ENCODE results near the gene LRP4. TPM values are rescaled to one million over a fixed set of nuclear protein-coding genes. Genes with fewer than 3 reads are reported as not detected.

The LRP4 gene
- total and polyA plus RNA-seq, 2 donors (not counting 3 experiments of a cell fraction or from before 2014, with no cell fraction given) = 0.86 to 2.0 TPM

GRCh38 chr11:46942172-46942571, 23.8 kb upstream of the LRP4 start:
- no TSS peak for BruUV-seq (replicated peaks)
- no peak for FAIRE-seq
- POLR2A ChIA-PET = no interaction called here

More at GRCh38 chr11:46942172-46942571, 23.8 kb upstream of the LRP4 start:
- no peak overlapping the region for H3K4me3 ChIP-seq (replicated peaks in 1 of 3; ENCODE audit: insufficient read depth in 1 of 3, low read depth in 1 of 3, low read length in 3 of 3)
- no peak overlapping the region for H3K4me2 ChIP-seq (ENCODE audit: insufficient read depth, low read length)
- H3K9ac ChIP-seq (replicated peaks; ENCODE audit: extremely low read depth, insufficient read depth, low read length) = no peak overlapping the region
- no peaks in the 10 kb centered on the region for H4K20me1 ChIP-seq (replicated peaks; ENCODE audit: control insufficient read depth, extremely low read depth, insufficient read depth, low read length)
- CTCF ChIA-PET = interaction anchor here (0.6 to 1.2 kb wide), 2 partner anchors 118 to 211 kb away, joined by 3 to 5 read pairs; no protein-coding TSS in a partner anchor
- no peak overlapping the region for H3K27ac ChIP-seq (ENCODE audit: insufficient read depth, low read depth, low read length)
- dilution Hi-C loops (cut with MboI; ENCODE audit: extremely low pct_ligation_motif_present, low sequenced_read_pairs) = no loop called here
- H2AFZ ChIP-seq (ENCODE audit: low read depth, low read length) = no peak overlapping the region
- no peaks in the 10 kb centered on the region for H3K9me3 ChIP-seq (replicated peaks; ENCODE audit: control insufficient read depth, insufficient read depth, low read length)
- intact Hi-C loops (cut with micrococcal nuclease) = no loop called here
- no peaks in the 10 kb centered on the region for H3K27me3 ChIP-seq (ENCODE audit: control insufficient read depth in 2 of 2, insufficient read depth in 2 of 2, low read length in 2 of 2)
- H3K4me1 ChIP-seq (ENCODE audit: control insufficient read depth, extremely low read depth, insufficient read depth, low read length) = peaks cover 2% of the 10 kb centered on the region
- TF ChIP-seq EZH2 (IDR thresholded peaks at IDR 0.05; ENCODE audit: borderline replicate concordance, low read depth, low read length, severe bottlenecking) = no peak
- TF ChIP-seq JUN (IDR thresholded peaks at IDR 0.05; ENCODE audit: borderline replicate concordance, insufficient read depth, insufficient read length, low read depth) = no peak
- no peak for TF ChIP-seq CTCF (IDR thresholded peaks at IDR 0.05; ENCODE audit: extremely low read depth in 1 of 2, insufficient read depth in 1 of 2, low read depth in 1 of 2, low read length in 2 of 2)
- TF ChIP-seq FOS (IDR thresholded peaks at IDR 0.05; ENCODE audit: borderline replicate concordance, insufficient read depth, low read length) = no peak
- no peak for TF ChIP-seq MAX (IDR thresholded peaks at IDR 0.05; ENCODE audit: insufficient read depth, insufficient read length)
- TF ChIP-seq POLR2A (IDR thresholded peaks at IDR 0.05; ENCODE audit: low read depth, low read length) = no peak
- no peak for TF ChIP-seq GATA2 (IDR thresholded peaks at IDR 0.05; ENCODE audit: insufficient read depth, insufficient read length, low read depth, low read length)
- no peak for TF ChIP-seq MYC (IDR thresholded peaks at IDR 0.05; ENCODE audit: low read depth, low read length)
- TF ChIP-seq POLR2AphosphoS5 (IDR thresholded peaks at IDR 0.05; ENCODE audit: insufficient read depth, low read depth, low read length) = no peak
- no peak for DNase-seq (ENCODE audit: low read depth, low spot score)
- H3K9me1 ChIP-seq (replicated peaks; ENCODE audit: control insufficient read depth, extremely low read depth, insufficient read depth, low read length) = no peaks in the 10 kb centered on the region
- H3K79me2 ChIP-seq (ENCODE audit: control insufficient read depth, insufficient read depth, low read length) = no peaks in the 10 kb centered on the region
- H3K36me3 ChIP-seq (ENCODE audit: control insufficient read depth in 2 of 2, extremely low read depth in 1 of 2, insufficient read depth in 2 of 2, low read length in 2 of 2) = no peaks in the 10 kb centered on the region
